Testis (tissue), 2 donors: ENCODE results near the gene AKAP12.

Experiments used
- CTCF ChIP-seq, 3 experiments: fragments of 450-650 bp in 2 of 3; fragments of 200-600 bp in 1 of 3; sonication (generic) in 1 of 3; IDR thresholded peaks; one replicate each; pipeline ENCODE4 v1.5.1; 2016 to 2019; ENCODE audit warnings: antibody characterized with exemption in 3 of 3, mild to moderate bottlenecking in 2 of 3, moderate library complexity in 1 of 3
- POLR2A ChIP-seq: fragments of 450-650 bp; IDR thresholded peaks from one replicate; pipeline ENCODE4 v1.6.1; 2017; ENCODE audit warnings: antibody characterized with exemption, mild to moderate bottlenecking, moderate library complexity

GRCh38 chr6:151391471-151392413, 152.0 kb downstream of the AKAP12 start, which contains the start of gene ZBTB2:
- no peak for TF ChIP-seq CTCF (IDR thresholded peaks at IDR 0.05)
- no peak for TF ChIP-seq POLR2A
